H1 (cell line): ENCODE results near the gene KDSR. TPM values are rescaled to one million over a fixed set of nuclear protein-coding genes. Genes with fewer than 3 reads are reported as not detected.

ENCODE experiments used
- BRCA1 ChIP-seq: IDR thresholded peaks from 2 replicates; pipeline ENCODE4 v1.6.1; 2012; ENCODE audit warnings: low read depth, low read length, improper control_type of control experiment
- CHD1 ChIP-seq: IDR thresholded peaks from 2 replicates; pipeline ENCODE4 v1.6.1; 2012; ENCODE audit warnings: low read depth, low read length, improper control_type of control experiment
- CHD2 ChIP-seq: IDR thresholded peaks from 2 replicates; pipeline ENCODE4 v1.6.1; 2012; ENCODE audit warnings: low read length, improper control_type of control experiment
- KDM4A ChIP-seq: IDR thresholded peaks from one replicate; pipeline ENCODE4 v1.7.1; 2012; ENCODE audit warnings: low read depth, mild to moderate bottlenecking, moderate library complexity, low read length, inconsistent platforms; ENCODE audit not compliant: severe bottlenecking
- PHF8 ChIP-seq: fragments of 200-600 bp; sonication (generic); conservative IDR thresholded peaks from 2 replicates; pipeline ENCODE4 v1.7.1; 2012; ENCODE audit warnings: low read depth, mild to moderate bottlenecking, inconsistent platforms, low read length, moderate library complexity
- RBBP5 ChIP-seq: IDR thresholded peaks from 2 replicates; pipeline ENCODE4 v1.7.1; 2012; ENCODE audit warnings: low read depth, mild to moderate bottlenecking, inconsistent platforms, low read length, moderate library complexity, borderline replicate concordance
- RXRA ChIP-seq: IDR thresholded peaks from 2 replicates; pipeline ENCODE4 v1.6.1; 2011; ENCODE audit warnings: low read depth, mild to moderate bottlenecking, low read length, moderate library complexity; ENCODE audit not compliant: insufficient read depth
- SIN3A ChIP-seq, 2 experiments: IDR thresholded peaks in 1 of 2; conservative IDR thresholded peaks in 1 of 2; 2 replicates each; pipeline ENCODE4 v1.6.1; 2011 to 2012; ENCODE audit warnings: low read length in 2 of 2, improper control_type of control experiment in 1 of 2, low read depth in 1 of 2, mild to moderate bottlenecking in 1 of 2
- TAF1 ChIP-seq: IDR thresholded peaks from 2 replicates; pipeline ENCODE4 v1.6.1; 2011; ENCODE audit warnings: mild to moderate bottlenecking, low read depth, low read length
- polyA plus RNA-seq, 7 experiments: library from polyadenylated mRNA; depleted of rRNA in 3 of 7; stranded (reverse) in 5 of 7; unstranded in 2 of 7; fragments of >200 nt in 5 of 7; fragments of 200-250 nt in 2 of 7; gene quantifications; 1 replicate in 5 of 7; 2 replicates in 1 of 7; 4 replicates in 1 of 7; pipeline versions ENCODE4 v1.2.1 to v1.2.3, GENCODE V29; 2011 to 2013; ENCODE audit warnings: missing spikeins in 2 of 7, mixed read lengths in 2 of 7
- total RNA-seq: library from RNA; stranded (reverse); fragmentation: NEBNext Ultra II Directional; extraction: Animal tissue kit (Norgen Biotek cat#: 25700); gene quantifications from 2 replicates; pipeline ENCODE4 v1.2.1, GENCODE V29; 2021
- TF ChIP-seq, protein P1 (sequence below), 3 experiments: IDR thresholded peaks; 1 replicate in 2 of 3; 2 replicates in 1 of 3; pipeline versions ENCODE4 v1.5.1 to v1.6.1; 2011; ENCODE audit warnings: low read length in 3 of 3, mild to moderate bottlenecking in 3 of 3, inconsistent platforms in 2 of 3, low read depth in 1 of 3, moderate library complexity in 1 of 3; ENCODE audit not compliant: insufficient read depth in 1 of 3; ENCODE audit errors: control extremely low read depth in 1 of 3

The KDSR gene
- total and polyA plus RNA-seq, 2 of the 8 experiments (the other 6 are each of a cell fraction or from before 2014, with no cell fraction given) = 12.4 to 50.5 TPM

DNA sequence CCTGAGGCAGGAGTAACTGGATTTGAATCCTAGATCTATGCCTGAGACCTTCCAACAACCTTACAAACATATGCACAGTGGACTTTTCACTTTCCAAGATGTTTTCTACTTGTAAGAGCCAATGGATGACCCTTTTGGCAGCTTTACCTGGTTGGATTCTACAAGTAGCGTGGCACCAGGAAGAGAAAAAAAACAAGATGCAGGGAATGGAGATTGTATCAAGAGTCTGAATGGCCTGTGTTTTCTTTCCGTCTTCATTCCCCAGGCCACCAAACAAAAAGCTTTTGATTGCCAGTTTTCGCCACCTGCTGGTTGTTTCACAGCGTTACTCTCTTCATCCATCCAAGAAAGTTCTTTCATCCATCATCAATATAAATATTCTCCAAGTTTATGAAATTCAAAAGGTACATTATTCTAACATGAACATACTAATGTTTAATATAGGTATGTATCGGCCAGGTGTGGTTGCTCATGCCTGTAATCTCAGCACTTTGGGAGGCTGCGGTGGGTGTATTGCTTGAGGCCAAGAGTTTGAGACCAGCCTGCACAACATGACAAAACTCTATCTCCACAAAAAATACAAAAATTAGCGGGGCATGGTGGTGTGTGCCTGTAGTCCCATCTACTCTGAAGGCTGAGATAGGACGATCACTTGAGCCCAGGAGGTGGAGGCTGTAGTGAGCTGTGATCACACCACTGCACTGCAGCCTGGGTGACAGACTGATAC, 43.9 kb downstream of the KDSR start (continued):
- TF ChIP-seq TAF1 (no peak), RXRA (no peak), PHF8 (no peak), RBBP5 (no peak), CHD2 (no peak), KDM4A (no peak), SIN3A (conservative IDR thresholded peaks at IDR 0.05 in 1 of 2, IDR thresholded peaks at IDR 0.05 in 1 of 2; ENCODE audit: low read depth in 1 of 2, low read length in 2 of 2) (no peak), BRCA1 (no peak), CHD1 (no peak)
- TF ChIP-seq, protein P1, sequence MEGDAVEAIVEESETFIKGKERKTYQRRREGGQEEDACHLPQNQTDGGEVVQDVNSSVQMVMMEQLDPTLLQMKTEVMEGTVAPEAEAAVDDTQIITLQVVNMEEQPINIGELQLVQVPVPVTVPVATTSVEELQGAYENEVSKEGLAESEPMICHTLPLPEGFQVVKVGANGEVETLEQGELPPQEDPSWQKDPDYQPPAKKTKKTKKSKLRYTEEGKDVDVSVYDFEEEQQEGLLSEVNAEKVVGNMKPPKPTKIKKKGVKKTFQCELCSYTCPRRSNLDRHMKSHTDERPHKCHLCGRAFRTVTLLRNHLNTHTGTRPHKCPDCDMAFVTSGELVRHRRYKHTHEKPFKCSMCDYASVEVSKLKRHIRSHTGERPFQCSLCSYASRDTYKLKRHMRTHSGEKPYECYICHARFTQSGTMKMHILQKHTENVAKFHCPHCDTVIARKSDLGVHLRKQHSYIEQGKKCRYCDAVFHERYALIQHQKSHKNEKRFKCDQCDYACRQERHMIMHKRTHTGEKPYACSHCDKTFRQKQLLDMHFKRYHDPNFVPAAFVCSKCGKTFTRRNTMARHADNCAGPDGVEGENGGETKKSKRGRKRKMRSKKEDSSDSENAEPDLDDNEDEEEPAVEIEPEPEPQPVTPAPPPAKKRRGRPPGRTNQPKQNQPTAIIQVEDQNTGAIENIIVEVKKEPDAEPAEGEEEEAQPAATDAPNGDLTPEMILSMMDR (IDR thresholded peaks at IDR 0.05; ENCODE audit: control extremely low read depth in 1 of 3, insufficient read depth in 1 of 3, low read depth in 1 of 3, low read length in 3 of 3) = peak in 2 of 3 experiments; percentile 61 to 70; a peak in 2 of 4 replicates
